SKM-1 treated with dmso at 0.1 percent for 144 hours (cell line): ENCODE results near the gene HLA-DQA2.
"Not testable (repeated sequence)": the region's sequence is repeated elsewhere in the genome, so short reads cannot be mapped to it uniquely, and the experiment has no call there.

Experiments used
- DNase-seq: peaks from one replicate; lab custom pipeline; 2025; ENCODE audit not compliant: unreplicated experiment; lab: John Stamatoyannopoulos, UW

HLA-DQA2 gene

GRCh38 chr6:32775071-32775470 lies 33.9 kb downstream of the HLA-DQA2 start:
- no peak for DNase-seq

- DNase-seq, result no peak
These were observed 37.8 kb downstream of the HLA-DQA2 start for GRCh38 chr6:32779036-32779435.

GRCh38 chr6:32782923-32783322 lies 41.7 kb downstream of the HLA-DQA2 start:
- not testable (repeated sequence) for DNase-seq

- peak; percentile 76 for DNase-seq
These were observed 44.8 kb downstream of the HLA-DQA2 start for GRCh38 chr6:32785781-32786533.

- no peak for DNase-seq
These were observed 49.1 kb downstream of the HLA-DQA2 start for GRCh38 chr6:32790306-32790705.

GRCh38 chr6:32792901-32793435 lies 51.8 kb downstream of the HLA-DQA2 start:
- no peak for DNase-seq

- peak; percentile 98 for DNase-seq
These were observed 53.3 kb downstream of the HLA-DQA2 start for GRCh38 chr6:32794510-32794909.
